Dermis microvascular lymphatic vessel endothelial cell (primary cell): ENCODE results near the gene CGNL1. TPM values are rescaled to one million over a fixed set of nuclear protein-coding genes. Genes with fewer than 3 reads are reported as not detected.

Experiments
- DNase-seq, 2 donors: peaks; one replicate each; pipeline versions ENCODE4 v3.0.0 to v3.0.0-alpha.2; 2010; ENCODE audit warnings: low read depth in 2 of 2
- total RNA-seq: library from RNA; depleted of rRNA; stranded (reverse); fragments of >200 nt; gene quantifications from 2 replicates; pipeline ENCODE4 v1.2.1, GENCODE V29; 2014

Gene CGNL1
- total RNA-seq, 1 donor from 2014 or later = 25.7 TPM

DNA sequence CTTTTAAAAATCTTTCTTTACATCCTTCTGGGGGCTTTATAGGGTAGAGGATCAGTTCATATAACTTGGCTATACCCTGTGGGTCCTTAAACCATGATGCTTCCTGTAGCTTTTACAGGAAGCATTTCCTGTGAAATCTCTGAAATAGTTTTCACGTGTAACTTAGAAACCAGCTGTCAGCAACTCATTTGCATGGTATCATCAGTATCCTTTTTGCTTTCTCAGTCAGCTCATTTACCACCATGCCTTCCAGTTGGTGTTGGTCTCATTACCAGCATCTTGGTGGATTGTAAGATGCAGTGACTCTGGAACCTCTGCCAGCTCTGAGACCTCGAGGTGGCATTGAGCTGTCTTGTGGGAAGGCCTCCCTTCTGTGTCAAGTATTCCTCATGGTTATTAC, 118.7 kb downstream of the CGNL1 start:
- DNase-seq = no peak

DNA sequence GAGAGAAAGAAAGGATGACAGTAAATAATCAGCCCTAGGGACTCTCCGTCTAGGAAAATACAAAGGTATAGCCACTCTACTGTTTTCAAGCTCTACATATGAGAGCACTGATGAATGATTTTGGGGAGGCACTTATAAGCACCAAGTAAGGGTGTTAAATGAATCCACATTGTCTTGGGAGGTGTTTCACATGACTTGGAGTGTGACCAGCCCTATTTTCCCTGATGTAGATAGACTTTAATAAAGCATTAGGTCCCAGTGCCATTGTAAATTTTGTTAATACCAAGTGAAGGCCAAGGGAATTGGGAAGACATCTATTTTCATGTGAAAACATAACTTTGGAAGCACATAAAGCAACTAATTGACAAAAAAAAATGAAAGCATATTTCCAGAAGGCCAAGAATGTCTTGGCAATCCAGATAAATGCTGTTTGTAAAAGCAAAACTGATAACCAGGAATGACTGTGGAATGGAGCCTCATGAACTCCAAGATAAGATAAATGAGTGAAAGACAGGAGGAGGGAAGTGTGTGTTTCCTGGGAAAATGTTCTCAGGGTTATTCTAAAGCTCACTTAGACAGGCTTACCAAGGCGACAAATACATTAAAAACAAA, 119.4 kb downstream of the CGNL1 start:
- DNase-seq = no peak

DNA sequence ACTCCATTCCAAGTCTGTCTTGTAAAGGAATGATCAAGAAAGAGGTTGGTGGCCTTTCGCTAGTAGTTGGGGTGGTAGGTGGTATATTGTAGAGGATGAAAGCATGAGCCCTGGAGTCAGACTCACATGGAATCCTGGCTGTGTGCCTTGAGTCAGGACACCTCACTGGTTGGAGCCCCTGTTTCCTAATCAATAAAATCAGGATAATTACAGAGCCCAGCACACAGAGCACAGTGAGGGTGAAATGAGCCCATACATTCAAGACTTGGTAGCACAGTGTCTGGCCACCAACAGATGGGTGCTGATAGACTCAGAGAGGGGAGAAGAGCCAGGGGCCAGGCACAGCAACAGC, 120.3 kb downstream of the CGNL1 start:
- DNase-seq = no peak

GRCh38 chr15:57496946-57497869, 120.9 kb downstream of the CGNL1 start:
- peak; percentile 83 to 89 for DNase-seq

GRCh38 chr15:57500256-57500655, 124.0 kb downstream of the CGNL1 start:
- no peak for DNase-seq

DNA sequence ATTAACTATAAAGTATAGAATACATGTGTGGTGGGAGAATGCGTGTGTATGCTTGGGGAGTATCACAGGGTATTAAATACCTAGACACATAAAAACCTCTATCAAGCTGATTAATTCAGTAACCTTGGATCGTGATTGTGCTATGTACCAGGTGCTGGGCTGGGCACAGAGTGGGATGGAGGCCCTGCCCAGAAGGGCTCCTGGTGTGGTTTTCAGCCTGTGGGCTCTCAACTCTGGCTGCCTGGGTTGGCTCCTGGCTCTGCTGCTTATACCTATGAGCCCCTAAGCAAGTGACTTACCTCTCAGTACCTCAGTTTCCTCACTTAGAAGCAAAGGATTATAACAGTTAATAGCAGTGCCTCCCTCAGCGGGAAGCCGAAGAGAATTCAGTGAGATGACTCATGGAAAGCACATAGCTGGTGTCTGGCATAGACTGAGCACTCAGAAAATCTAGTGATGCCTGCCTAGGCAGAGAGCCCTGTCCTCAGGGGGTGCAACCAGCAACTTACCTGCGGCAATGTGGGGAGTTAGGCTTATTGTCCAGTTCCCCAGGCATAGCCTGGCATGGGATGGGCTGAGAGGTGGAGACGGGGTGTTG, 124.8 kb downstream of the CGNL1 start:
- peak in 1 of 2 donors; percentile 45 for DNase-seq

- DNase-seq = peak in 1 of 2 donors; percentile 85
Measured at GRCh38 chr15:57502116-57502515, 125.8 kb downstream of the CGNL1 start.

GRCh38 chr15:57503051-57503702, 126.9 kb downstream of the CGNL1 start:
- no peak for DNase-seq

DNA sequence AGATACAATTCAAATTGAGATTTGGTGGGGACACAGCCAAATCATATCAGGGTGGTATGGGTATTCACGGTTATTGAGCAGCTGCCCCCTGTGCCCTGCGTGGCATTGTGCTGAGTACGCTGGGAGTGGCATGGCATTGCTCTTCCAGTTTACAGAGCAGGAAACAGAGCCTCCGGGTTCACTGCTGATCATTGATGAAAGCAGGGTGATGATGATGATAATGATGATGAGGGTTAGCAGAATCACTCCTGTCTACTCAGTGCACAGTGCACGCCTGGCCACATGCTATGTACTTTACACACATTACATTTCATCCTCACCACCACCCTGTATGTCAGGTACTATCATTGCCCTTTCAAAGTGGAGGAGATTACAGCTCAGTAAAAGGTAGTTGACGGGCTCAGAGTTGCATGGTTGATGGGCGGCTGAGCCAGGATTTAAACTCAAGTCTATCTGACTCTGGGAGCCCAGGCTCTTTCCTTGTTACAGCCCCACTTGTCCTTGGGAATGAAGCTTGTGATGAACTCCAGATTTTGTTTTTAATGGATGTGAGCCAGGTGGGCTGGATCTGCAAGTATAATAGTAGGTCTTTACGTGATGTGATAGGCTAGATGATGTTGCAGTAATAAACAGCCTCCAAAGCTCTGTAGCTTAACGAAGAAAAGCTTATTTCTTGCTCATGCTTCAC, 127.8 kb downstream of the CGNL1 start:
- peak in 1 of 2 donors; percentile 80 for DNase-seq

DNA sequence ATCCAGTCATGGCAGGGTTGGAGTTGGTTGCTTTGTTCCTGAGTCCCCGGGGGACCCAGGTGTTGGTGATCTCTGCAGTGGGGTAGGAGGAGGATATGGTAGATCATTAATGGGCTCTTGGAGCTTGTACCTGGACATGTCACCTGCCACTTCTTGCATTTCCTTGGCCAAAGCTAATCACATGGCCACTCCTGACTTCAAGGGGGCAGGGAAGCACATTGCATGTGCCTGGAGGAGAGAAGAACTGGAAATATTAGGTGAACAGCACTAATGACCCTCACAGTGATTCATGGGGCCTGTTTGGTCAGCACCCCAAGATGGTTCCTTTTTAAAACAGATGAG, 128.3 kb downstream of the CGNL1 start:
- no peak for DNase-seq

- DNase-seq = no peak
Measured at GRCh38 chr15:57505056-57505715, 128.9 kb downstream of the CGNL1 start.

DNA sequence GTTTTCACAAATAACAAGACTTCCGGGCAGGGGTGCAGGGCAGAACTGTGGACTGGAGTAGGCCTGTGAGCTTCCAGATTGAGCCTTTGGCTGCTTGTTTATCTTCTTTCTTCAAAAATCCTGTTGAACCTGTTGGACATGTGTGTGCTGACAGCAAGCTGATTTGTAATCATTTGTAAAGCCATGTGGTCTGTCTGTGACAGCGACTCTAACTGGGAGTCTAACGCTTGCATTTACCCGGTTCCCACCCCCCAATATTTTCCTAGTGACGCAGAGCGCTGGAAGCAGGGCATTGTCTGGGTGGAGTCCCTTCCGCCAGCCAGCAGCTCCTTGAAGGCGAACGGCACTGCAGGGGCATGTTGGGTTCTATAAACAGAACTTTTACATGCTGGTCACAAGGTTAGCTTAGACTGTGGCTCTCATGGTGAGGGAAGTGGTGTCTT, 129.7 kb downstream of the CGNL1 start:
- peak in 1 of 2 donors; percentile 78 for DNase-seq

DNA sequence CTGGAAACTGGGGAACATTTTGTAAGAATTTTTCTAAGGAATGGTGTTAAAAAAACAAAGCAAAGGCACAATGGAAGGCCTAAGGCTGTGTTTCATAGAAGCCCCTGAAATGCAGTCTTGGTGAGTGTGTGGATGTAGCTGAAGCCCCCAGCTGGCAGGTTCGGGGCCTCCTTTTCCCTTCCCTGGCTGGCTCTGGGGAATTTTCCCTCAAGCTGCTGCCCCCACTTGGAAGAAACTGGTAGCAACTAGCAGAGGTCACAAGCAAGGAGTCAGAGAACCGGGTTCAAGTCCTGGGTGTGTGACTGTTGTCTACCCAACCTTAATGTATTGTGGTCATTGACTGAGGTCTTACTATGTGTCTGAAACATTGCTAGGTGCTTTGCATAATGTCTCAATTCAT, 130.1 kb downstream of the CGNL1 start:
- DNase-seq = no peak

DNA sequence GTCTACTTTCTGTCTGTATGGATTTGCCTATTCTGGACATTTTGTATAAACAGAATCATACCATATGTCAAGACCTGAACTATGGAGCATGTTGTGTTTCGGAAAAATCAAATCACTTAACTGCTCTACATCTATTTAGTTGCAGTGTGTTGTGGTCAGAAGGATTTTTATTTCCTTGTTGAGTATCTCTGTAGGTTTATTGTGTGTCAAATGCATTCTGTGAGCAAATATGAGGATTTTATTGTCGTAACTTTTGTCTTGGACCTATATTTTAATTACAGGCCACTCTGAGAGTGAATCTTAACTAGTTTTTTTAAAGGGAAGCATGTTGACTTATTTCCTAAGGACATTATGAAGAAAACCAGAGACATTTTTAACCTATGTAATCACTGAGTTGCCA, 130.8 kb downstream of the CGNL1 start:
- DNase-seq = no peak

DNA sequence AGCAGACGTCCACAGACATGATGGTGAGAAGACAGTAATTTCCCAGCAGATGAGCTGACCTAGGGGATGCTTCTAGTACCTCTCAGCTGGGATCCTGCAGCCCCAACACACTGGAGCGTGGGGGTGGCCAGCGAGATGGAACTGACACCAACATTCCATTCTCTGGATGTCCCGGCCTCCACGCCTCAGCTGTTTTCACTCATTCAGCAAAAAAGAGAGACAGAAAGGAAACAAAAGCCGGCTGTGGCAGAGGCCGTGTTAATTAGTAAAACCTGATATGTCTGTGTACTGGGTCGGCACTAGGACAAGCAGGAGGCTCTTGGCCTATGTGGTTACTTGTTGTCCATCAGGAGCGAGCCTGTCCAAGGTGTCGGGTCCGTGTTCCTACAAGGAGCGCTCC, 132.8 kb downstream of the CGNL1 start:
- DNase-seq = peak; percentile 37 to 40

DNA sequence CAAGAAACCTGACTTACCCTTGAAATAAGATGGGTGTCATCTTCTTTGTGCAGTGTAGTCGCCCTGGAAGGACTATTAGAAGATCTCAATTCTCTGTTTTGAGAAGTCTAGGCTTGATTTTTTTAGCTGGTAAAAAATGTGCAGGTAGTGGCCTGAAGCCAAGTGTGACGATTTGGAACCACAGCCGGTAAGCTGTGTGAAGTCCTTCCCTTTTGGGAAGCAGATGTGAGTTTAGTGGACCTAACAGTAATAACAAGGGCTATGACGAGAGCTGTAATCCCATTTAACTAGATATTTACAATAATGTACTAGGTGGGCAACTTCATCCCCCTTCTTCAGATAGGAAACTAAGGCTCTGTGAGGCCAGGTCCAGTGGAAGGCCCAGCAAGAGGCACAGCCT, 133.7 kb downstream of the CGNL1 start:
- peak; percentile 56 to 63 for DNase-seq

DNA sequence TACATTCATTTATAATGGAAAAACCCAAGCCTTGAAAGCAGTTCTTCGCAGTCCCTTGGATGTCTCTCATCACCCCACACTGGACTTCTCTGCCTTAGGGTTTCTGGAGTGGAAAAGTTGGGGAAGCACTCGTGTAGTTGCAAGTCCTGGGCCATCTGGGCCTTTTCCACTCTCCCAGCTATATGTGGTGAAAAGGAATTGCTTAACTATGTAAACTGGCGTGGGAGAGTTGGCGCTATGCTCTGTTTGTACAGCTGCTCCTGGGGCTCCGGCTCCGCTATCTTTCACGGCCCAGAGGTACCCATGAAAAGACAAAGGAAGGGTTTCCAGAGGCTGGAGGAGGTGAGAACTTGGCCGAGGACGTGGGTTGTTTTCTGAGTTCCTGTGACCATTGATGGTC, 134.3 kb downstream of the CGNL1 start:
- peak; percentile 91 to 98 for DNase-seq

- no peak for DNase-seq
Measured at GRCh38 chr15:57516327-57517029, 140.2 kb downstream of the CGNL1 start.

GRCh38 chr15:57517030-57517671, 140.8 kb downstream of the CGNL1 start:
- no peak for DNase-seq
